HG03342 (cell line): Measurements from ENCODE around the gene RECK.
A peak's percentile ranks its signal among the peaks of the same experiment; 100 is the strongest.
"Not testable (repeated sequence)": the region's sequence is repeated elsewhere in the genome, so short reads cannot be mapped to it uniquely, and the experiment has no call there.

ENCODE experiments used
- ATAC-seq: cut with Tn5 transposase; IDR thresholded peaks from one replicate; pipeline ENCODE4 v1.9.1; 2021; ENCODE audit warnings: mild to moderate bottlenecking, moderate library complexity; ENCODE audit not compliant: unreplicated experiment

The RECK gene

GRCh38 chr9:36152741-36153438 is 116.2 kb downstream of the RECK start:
- no peak for ATAC-seq

DNA sequence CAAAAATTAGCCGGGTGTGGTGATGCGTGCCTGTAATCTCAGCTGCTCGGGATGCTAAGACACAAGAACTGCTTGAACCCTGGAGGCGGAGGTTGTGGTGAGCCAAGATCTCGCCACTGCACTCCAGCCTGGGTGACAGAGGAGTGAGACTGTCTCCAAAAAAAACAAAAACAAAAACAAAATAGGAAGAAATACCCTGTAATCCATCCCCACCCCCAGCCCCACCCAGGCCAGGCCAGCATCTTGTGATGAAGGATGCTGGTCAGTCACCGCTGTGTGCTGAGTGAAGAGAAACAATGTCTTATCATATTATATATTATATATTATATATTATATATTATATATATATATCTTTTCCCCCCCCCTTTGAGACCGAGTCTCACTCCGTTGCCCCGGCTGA is 117.0 kb downstream of the RECK start:
- ATAC-seq, result no peak

GRCh38 chr9:36154331-36154952 is 117.7 kb downstream of the RECK start:
- no peak for ATAC-seq

DNA sequence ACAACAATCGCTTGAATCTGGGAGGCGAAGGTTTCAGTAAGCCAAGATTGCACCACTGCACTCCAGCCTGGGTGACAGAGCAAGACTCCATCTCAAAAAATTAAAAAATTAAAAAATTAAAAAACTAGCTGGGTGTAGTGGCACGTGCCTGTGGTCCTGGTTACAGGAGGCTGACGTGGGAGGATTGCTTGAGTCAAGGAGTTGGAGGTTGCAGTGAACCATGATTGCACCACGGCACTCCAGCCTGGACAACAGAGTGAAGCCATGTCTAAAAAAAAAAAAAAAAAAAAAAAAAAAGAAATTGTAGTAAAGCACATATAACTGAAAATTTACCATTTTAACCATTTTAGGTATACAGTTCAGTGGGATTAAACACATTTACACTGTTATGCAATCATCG is 119.4 kb downstream of the RECK start:
- no peak for ATAC-seq

GRCh38 chr9:36158122-36158521 is 121.4 kb downstream of the RECK start:
- ATAC-seq, result no peak

DNA sequence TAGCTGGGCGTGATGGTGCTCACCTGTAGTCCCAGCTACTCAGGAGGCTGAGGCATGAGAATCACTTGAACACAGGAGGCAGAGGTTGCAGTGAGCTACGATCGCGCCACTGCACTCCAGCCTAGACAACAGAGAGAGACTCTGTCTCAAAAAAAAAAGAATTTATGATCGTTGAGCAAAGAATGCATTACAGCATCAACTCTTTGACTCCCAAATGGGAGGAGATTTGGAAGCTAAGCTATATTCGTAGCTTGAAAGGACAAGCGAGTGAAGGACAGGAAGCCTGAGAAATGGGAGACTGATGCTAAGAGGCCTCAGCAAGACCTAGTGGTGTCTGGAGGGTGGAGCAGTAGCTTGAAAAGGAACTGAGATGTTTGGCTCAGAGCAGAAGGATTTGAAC is 122.2 kb downstream of the RECK start:
- no peak for ATAC-seq

- not testable (repeated sequence) for ATAC-seq
Measured at GRCh38 chr9:36159509-36159908, 122.8 kb downstream of the RECK start.

- not testable (repeated sequence) for ATAC-seq
Measured at GRCh38 chr9:36160126-36160525, 123.4 kb downstream of the RECK start.

DNA sequence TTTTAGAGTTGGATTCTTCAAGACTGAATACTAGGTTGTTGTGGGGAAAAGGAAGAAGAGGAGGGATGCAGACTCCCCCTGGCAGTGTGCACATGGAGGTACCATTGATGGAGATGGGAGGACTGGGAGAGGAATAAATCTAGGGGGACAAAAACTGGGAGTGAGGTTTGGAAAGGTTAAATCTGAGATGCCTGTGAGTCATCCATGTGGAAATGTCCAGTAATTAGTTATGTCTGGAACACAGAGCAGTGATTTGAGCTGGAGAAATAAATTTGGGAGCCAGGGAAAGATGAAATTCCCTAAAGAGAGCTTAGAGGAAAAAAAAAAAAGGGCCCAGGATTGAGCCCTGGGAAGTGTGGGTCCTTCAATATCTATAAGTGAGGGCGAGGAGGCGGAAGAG is 124.5 kb downstream of the RECK start:
- ATAC-seq, result no peak

- ATAC-seq, result no peak
Measured at GRCh38 chr9:36162211-36162738, 125.6 kb downstream of the RECK start.

DNA sequence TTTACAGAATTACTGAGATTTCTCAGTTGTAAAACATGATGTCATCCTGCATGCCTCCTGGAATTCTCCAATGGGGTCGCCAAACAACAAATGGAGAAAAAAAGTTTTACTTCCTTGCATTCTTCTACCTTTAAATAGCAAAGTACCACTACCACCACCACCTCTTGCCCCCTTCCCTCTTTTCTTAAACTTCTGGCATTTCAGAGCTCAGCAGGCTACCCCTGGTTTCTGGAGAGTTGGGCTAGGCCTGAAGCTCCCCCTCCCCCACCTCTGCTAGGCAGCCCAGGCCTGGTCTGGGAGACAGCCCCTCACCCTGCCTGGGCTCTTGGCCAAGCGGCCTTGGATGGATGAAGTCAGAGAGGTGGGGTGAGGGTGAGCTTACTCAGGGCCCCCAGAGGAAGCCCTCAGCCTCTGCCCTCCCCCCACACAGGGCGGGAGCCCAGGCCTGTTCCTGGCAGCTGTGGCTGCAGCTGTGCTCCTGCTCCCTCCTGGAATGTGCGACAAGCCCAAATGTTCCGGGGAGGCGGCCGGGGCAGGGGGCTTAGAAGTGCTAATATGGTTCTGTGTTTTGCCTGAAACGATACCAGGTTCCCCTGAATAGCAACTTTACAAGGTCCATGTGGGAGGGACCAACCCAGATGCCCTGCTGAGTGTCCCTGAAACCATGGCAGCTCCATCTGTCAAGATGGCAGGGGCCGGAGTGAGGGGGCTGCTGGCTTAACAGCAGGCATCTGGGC is 126.5 kb downstream of the RECK start:
- no peak for ATAC-seq

- no peak for ATAC-seq
Measured at GRCh38 chr9:36163786-36164170, 127.1 kb downstream of the RECK start.

GRCh38 chr9:36164372-36164771 is 127.7 kb downstream of the RECK start:
- no peak for ATAC-seq

GRCh38 chr9:36164989-36165388 is 128.3 kb downstream of the RECK start:
- no peak for ATAC-seq

DNA sequence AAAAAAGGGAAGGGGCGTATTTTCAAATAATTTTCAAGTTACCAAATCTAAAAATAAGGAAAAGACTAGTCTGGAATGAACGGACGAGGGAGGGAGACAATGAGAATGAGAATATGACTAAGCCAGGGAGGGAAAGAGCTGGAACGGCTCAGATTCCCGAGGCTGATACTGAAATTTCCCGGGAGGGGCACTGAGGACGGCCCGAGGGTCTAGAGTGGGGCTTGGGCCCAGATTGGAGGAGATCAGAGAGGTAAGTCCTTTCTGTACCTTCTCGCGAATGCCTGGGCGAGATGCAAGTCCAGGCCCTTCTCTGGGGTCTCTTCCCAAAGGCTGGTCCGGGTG is 129.1 kb downstream of the RECK start:
- ATAC-seq, result no peak

DNA sequence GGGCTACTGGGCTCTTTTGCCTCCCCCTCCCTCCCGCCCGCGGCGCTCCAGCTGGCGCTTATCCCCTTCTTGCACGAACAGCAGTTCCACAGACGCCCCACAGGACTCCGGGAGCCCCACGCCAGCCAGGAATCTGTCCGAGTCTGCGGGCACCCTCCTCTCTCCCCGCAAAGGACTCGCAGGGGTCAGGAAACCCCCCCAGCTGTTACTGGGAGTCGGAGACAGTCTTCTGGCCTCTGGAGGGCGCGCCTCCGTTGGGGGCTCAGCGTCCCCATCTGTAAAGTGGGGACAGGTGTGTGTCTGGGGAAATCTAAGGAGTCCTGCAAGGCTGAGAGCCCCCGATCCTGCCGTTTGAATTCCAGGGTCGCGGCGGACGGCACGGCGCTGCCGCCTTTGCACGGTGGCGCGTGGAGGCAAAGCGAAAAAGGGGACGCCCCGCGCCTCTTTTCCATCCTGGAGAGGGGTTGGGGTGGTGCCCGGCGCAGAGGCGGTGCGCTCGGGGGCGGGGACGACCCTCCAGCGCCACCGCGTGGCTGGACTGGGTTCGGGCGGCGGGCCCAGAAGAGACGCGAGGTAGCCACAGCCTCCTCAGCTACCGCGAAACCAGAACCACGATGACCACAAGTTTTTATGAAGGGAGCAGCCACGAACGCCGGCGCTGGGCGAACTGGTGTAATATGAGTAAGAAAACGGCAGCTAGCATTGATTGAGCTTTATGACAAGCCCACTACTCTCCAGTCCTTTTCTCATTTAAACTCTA is 129.6 kb downstream of the RECK start:
- peak; percentile 89 for ATAC-seq

DNA sequence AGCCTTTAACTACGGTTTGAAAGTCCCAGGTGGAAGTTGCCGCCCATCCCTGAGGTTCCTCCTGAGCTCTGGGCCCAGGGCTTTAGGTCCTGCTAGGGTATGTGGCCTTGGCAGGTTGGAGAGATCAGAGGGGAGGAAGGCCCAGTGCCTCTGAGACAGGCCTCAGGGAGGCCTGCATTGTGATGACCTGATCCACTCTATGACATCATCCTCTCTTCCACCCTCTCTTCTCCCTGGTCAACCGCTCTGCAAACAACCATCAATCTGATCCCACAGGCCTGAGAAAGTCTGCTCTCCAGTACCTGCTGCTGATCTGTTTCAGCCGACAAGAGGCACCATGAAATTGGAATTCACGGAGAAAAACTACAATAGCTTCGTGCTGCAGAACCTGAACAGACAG is 132.5 kb downstream of the RECK start, which contains the start of gene CCIN:
Gene CCIN (plus strand): TSS at position 223 of the 400 bp plus-strand sequence. CDS start 115 bp downstream, at position 338.
- no peak for ATAC-seq

GRCh38 chr9:36169708-36170107 is 133.0 kb downstream of the RECK start:
- no peak for ATAC-seq

DNA sequence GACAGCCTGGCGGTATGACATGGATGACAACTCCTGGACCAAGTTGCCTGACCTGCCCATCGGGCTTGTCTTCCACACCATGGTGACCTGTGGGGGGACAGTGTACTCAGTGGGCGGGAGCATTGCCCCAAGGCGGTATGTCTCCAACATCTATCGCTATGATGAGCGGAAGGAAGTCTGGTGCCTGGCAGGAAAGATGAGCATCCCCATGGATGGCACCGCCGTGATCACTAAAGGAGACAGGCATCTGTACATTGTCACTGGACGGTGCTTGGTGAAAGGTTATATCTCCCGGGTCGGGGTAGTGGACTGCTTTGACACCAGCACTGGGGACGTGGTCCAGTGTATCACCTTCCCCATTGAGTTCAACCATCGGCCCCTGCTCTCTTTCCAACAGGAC is 133.8 kb downstream of the RECK start:
- no peak for ATAC-seq

- ATAC-seq, result no peak
Measured at GRCh38 chr9:36173861-36174260, 137.1 kb downstream of the RECK start.
